HCT116 (cell line): Measurements from ENCODE around the gene SLC12A7. TPM values are rescaled to one million over a fixed set of nuclear protein-coding genes. Genes with fewer than 3 reads are reported as not detected.

Source experiments
- ATAC-seq: fragments of 200-7000 bp; cut with Tn5 transposase; 2 replicates; pipeline ENCODE4 v1.9.1; 2020; ENCODE audit warnings: mild to moderate bottlenecking, moderate library complexity
- BruUV-seq: library from RNA; stranded (reverse); fragments of 400-500 nt; replicated peaks from 2 replicates; lab custom pipeline; 2021; lab: Mats Ljungman, UMichigan
- CTCF ChIA-PET: fragments of 300-600 bp; sonication (Branson Sonifier 250); formaldehyde crosslinking; loops from one replicate; lab custom pipeline; 2021; ENCODE audit warnings: antibody characterized with exemption; lab: Charles Lee
- POLR2A ChIA-PET: fragments of 300-600, 350-600 bp; sonication (Branson Sonifier 250); formaldehyde crosslinking; loops from one replicate; lab custom pipeline; 2021; ENCODE audit warnings: antibody characterized with exemption; lab: Charles Lee
- RAD21 ChIA-PET, 2 experiments: fragments of 300-600 bp; sonication (Branson Sonifier 250); formaldehyde crosslinking; loops; one replicate each; lab custom pipeline; 2023; ENCODE audit warnings: low total read pairs in 2 of 2; ENCODE audit not compliant: uncharacterized antibody in 2 of 2, unreplicated experiment in 2 of 2, low non-redundant PET in 1 of 2; lab: Charles Lee
- DNase-seq: peaks from one replicate; pipeline ENCODE4 v3.0.0-alpha.2; 2010; ENCODE audit warnings: low read depth, low spot score
- H2AFZ ChIP-seq: fragments of 200-600 bp; shearing (Covaris generic), sonication (generic); 2 replicates; pipeline ENCODE4 v1.6.1; 2017; ENCODE audit warnings: low read depth, mixed run types, mixed read lengths, antibody characterized with exemption, low read length; ENCODE audit not compliant: poor library complexity, severe bottlenecking
- H3K27ac ChIP-seq: 2 replicates; pipeline ENCODE4 v1.5.1; 2012; ENCODE audit warnings: low read depth, low read length
- H3K27me3 ChIP-seq: fragments of 200-600 bp; sonication (generic); 2 replicates; pipeline ENCODE4 v1.6.1; 2016; ENCODE audit warnings: mixed run types, low read length, mixed read lengths; ENCODE audit not compliant: insufficient read depth
- H3K36me3 ChIP-seq, 2 experiments: fragments of 200-500 bp in 1 of 2; fragments of 200-600 bp in 1 of 2; sonication (Bioruptor generic) in 1 of 2; sonication (generic) in 1 of 2; 2 replicates each; pipeline versions ENCODE4 v1.5.1 to v1.6.1; 2014 to 2016; ENCODE audit warnings: low read length in 2 of 2, inconsistent platforms in 1 of 2, mixed read lengths in 1 of 2, mixed run types in 1 of 2; ENCODE audit not compliant: insufficient read depth in 2 of 2, control insufficient read depth in 1 of 2
- H3K4me1 ChIP-seq, 2 experiments: fragments of 200-600 bp in 1 of 2; sonication (generic) in 1 of 2; 2 replicates each; pipeline versions ENCODE4 v1.5.1 to v1.6.1; 2012 to 2017; ENCODE audit warnings: low read length in 2 of 2, inconsistent platforms in 1 of 2, mild to moderate bottlenecking in 1 of 2, mixed read lengths in 1 of 2, mixed run types in 1 of 2, moderate library complexity in 1 of 2; ENCODE audit not compliant: insufficient read depth in 2 of 2, control insufficient read depth in 1 of 2
- H3K4me2 ChIP-seq: fragments of 200-600 bp; sonication (generic); 2 replicates; pipeline ENCODE4 v1.6.1; 2017; ENCODE audit warnings: mixed run types, low read length, mixed read lengths
- H3K4me3 ChIP-seq, 2 experiments: fragments of 200-600 bp in 1 of 2; sonication (generic) in 1 of 2; replicated peaks in 1 of 2; 2 replicates each; pipeline ENCODE4 v1.5.1; 2011 to 2016; ENCODE audit warnings: low read length in 2 of 2, control low read depth in 1 of 2, low read depth in 1 of 2, mild to moderate bottlenecking in 1 of 2, mixed read lengths in 1 of 2, mixed run types in 1 of 2
- H3K79me2 ChIP-seq: fragments of 200-600 bp; sonication (generic); 2 replicates; pipeline ENCODE4 v1.6.1; 2017; ENCODE audit warnings: mild to moderate bottlenecking, mixed run types, low read length, moderate library complexity, mixed read lengths; ENCODE audit not compliant: insufficient read depth
- H3K9ac ChIP-seq: fragments of 200-600 bp; sonication (generic); 2 replicates; pipeline ENCODE4 v1.6.1; 2016; ENCODE audit warnings: low read length, mixed read lengths
- H3K9me2 ChIP-seq: fragments of 200-600 bp; sonication (generic), shearing (Covaris generic); 2 replicates; pipeline ENCODE4 v1.6.1; 2017; ENCODE audit warnings: mixed run types, mild to moderate bottlenecking, moderate library complexity; ENCODE audit not compliant: insufficient read depth
- H3K9me3 ChIP-seq, 2 experiments: fragments of 200-500 bp in 1 of 2; fragments of 200-600 bp in 1 of 2; sonication (Bioruptor generic) in 1 of 2; sonication (generic) in 1 of 2; 2 replicates each; pipeline ENCODE4 v1.6.1; 2014 to 2017; ENCODE audit warnings: low read length in 2 of 2, mixed read lengths in 2 of 2, inconsistent platforms in 1 of 2, low read depth in 1 of 2, mild to moderate bottlenecking in 1 of 2, mixed run types in 1 of 2, moderate library complexity in 1 of 2; ENCODE audit not compliant: control insufficient read depth in 1 of 2, insufficient read depth in 1 of 2
- H4K20me1 ChIP-seq: fragments of 200-600 bp; sonication (generic), shearing (Covaris generic); 2 replicates; pipeline ENCODE4 v1.6.1; 2017; ENCODE audit warnings: mixed run types, mild to moderate bottlenecking, moderate library complexity; ENCODE audit not compliant: insufficient read depth
- CBX3 ChIP-seq: IDR thresholded peaks from 2 replicates; pipeline ENCODE4 v1.6.1; 2012; ENCODE audit warnings: low read depth
- EZH2phosphoT487 ChIP-seq: fragments of 200-600 bp; IDR thresholded peaks from 2 replicates; pipeline ENCODE4 v1.6.1; 2018; ENCODE audit warnings: antibody characterized with exemption, borderline replicate concordance
- RAD21 ChIP-seq: IDR thresholded peaks from 2 replicates; pipeline ENCODE4 v1.6.1; 2012; ENCODE audit warnings: low read depth, mild to moderate bottlenecking
- SP1 ChIP-seq: IDR thresholded peaks from 2 replicates; pipeline ENCODE4 v1.6.1; 2012; ENCODE audit warnings: low read depth
- SRF ChIP-seq: IDR thresholded peaks from 2 replicates; pipeline ENCODE4 v1.6.1; 2012; ENCODE audit warnings: low read depth
- TCF7L2 ChIP-seq: IDR thresholded peaks from 2 replicates; pipeline ENCODE4 v1.7.0; 2011; ENCODE audit warnings: borderline replicate concordance, inconsistent platforms; ENCODE audit not compliant: insufficient read depth, insufficient read length; ENCODE audit errors: extremely low read depth
- ZFX ChIP-seq: fragments of 450-650 bp; IDR thresholded peaks from 2 replicates; pipeline ENCODE4 v1.6.1; 2017
- intact Hi-C: fragments of 100-400 bp; cut with micrococcal nuclease; formaldehyde crosslinking; loops from 2 replicates; pipeline ENCODE4 v1.10.0; 2022
- total RNA-seq: library from RNA; stranded (reverse); gene quantifications from one replicate; pipeline ENCODE4 v1.2.1, GENCODE V29; 2021; ENCODE audit not compliant: unreplicated experiment
- TF ChIP-seq, protein P1 (sequence below): IDR thresholded peaks from 2 replicates; pipeline ENCODE4 v1.6.1; 2012; ENCODE audit warnings: low read depth
- TF ChIP-seq, protein P2 (sequence below): IDR thresholded peaks from 2 replicates; pipeline ENCODE4 v1.6.1; 2012

The SLC12A7 gene
- total RNA-seq, 1 experiment from 2014 or later = 29.6 TPM

DNA sequence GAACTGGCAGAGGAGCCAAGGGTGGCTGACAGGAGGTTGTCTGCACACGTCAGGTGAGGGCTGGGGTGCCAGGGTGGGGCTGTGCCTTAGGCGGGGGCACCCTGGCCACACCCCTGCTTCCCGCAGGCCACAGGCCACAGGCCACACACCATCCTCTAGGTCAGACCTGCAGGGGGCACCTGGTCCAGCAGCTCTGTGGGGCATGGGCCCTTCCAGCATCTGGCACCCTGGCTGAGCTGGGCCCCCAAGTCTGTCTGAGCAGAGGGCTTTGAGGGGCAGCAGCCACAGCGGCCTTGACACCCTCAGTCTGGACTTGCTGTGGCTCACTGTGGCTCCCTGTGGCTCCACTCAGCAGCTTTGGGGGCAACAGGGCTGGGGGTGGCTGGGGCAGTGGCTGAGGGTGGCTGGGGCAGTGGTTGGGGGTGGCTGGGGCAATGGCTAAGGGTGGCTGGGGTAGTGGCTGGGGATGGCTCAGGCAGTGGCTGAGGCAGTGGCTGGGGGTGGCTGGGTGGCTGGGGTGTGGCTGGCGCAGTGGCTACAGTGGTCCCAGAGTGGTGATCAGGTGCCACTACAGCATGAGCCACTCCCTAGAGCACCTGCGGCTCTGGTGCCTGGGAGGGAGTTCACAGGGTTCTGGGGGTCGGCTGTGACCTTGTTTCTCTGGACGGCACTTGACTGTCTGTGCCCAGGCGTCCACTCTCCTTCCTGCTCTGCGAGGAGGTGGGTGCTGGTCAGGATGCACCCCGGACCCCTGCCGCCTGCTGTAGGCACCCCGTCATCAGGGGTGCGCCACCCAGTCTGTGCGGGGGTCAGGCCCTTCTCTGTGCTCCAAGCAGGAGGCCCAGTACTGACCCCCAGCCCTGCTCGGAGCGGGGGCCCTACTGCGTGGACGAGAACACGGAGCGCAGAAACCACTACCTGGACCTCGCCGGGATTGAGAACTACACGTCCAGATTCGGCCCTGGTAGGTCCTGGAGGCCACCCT is 76.2 kb downstream of the SLC12A7 start:
- Histone ChIP-seq H3K9ac (no peak overlapping the region), H3K27ac (no peak overlapping the region), H3K79me2 (no peaks in the 10 kb centered on the region), H4K20me1 (no peaks in the 10 kb centered on the region), H3K4me3 (no peak overlapping the region), H3K36me3 (no peaks in the 10 kb centered on the region), H3K27me3 (no peaks in the 10 kb centered on the region), H3K4me1 (no peaks in the 10 kb centered on the region), H3K9me2 (no peaks in the 10 kb centered on the region), H2AFZ (no peak overlapping the region), H3K4me2 (no peak overlapping the region), H3K9me3 (no peaks in the 10 kb centered on the region)
- no TSS peak for BruUV-seq
- ATAC-seq (no peak), DNase-seq (no peak)
- POLR2A ChIA-PET = no interaction called here
- CTCF ChIA-PET = no interaction called here
- intact Hi-C loops = no loop called here
- TF ChIP-seq, protein P1, sequence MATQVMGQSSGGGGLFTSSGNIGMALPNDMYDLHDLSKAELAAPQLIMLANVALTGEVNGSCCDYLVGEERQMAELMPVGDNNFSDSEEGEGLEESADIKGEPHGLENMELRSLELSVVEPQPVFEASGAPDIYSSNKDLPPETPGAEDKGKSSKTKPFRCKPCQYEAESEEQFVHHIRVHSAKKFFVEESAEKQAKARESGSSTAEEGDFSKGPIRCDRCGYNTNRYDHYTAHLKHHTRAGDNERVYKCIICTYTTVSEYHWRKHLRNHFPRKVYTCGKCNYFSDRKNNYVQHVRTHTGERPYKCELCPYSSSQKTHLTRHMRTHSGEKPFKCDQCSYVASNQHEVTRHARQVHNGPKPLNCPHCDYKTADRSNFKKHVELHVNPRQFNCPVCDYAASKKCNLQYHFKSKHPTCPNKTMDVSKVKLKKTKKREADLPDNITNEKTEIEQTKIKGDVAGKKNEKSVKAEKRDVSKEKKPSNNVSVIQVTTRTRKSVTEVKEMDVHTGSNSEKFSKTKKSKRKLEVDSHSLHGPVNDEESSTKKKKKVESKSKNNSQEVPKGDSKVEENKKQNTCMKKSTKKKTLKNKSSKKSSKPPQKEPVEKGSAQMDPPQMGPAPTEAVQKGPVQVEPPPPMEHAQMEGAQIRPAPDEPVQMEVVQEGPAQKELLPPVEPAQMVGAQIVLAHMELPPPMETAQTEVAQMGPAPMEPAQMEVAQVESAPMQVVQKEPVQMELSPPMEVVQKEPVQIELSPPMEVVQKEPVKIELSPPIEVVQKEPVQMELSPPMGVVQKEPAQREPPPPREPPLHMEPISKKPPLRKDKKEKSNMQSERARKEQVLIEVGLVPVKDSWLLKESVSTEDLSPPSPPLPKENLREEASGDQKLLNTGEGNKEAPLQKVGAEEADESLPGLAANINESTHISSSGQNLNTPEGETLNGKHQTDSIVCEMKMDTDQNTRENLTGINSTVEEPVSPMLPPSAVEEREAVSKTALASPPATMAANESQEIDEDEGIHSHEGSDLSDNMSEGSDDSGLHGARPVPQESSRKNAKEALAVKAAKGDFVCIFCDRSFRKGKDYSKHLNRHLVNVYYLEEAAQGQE = no peak
- no peak for TF ChIP-seq SP1
- TF ChIP-seq, protein P2, sequence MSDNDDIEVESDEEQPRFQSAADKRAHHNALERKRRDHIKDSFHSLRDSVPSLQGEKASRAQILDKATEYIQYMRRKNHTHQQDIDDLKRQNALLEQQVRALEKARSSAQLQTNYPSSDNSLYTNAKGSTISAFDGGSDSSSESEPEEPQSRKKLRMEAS = no peak
- TF ChIP-seq ZFX = no peak
- TF ChIP-seq CBX3 = no peak
- TF ChIP-seq SRF = no peak
- TF ChIP-seq RAD21 = no peak
- TF ChIP-seq EZH2phosphoT487 = no peak
- no peak for TF ChIP-seq TCF7L2
- RAD21 ChIA-PET = no interaction called here
